ENCODE measurements around the gene IDE. TPM values are rescaled to one million over a fixed set of nuclear protein-coding genes. Genes with fewer than 3 reads are reported as not detected.

Gene IDE
- total and polyA plus RNA-seq, 2 of the 13 experiments (the other 11 are each of a cell fraction or from before 2014, with no cell fraction given), result 16.1 to 52.1 TPM

DNA sequence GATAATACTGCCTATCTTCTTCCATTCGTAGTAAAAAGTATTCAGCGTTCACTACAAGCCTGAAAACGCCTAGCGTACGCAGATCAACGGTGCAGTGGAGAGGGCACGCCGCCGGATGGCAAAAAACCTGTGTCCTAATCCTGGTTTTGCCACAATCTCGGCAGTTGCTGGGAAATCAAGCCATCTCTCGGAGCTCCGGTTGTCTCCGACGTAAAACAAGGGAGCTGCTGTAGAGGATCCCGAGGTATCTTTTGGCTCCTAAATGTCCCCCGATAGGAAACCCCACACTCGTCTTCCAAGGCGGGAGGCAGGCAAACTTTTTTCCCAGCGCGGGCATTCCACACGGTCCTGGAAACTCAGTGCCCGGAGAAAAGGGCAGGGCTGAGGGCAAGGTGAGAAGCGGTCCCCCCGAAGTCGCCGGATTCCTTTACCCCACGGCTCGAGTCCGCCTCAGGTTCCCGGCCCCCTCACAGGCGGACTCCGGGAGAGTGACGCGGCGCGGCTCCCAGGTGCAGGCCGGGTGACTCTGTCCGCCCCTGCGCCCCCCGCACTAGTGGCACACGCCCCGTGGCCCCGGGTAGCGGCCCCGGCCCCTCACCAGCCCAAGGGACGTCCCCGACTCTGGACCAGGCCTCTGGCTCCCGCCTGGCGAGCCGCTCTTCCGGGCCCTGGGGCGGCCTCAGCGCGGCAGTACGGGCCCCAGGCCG lies 649 bp downstream of the IDE start (continued):
- TF ChIP-seq, protein P1, sequence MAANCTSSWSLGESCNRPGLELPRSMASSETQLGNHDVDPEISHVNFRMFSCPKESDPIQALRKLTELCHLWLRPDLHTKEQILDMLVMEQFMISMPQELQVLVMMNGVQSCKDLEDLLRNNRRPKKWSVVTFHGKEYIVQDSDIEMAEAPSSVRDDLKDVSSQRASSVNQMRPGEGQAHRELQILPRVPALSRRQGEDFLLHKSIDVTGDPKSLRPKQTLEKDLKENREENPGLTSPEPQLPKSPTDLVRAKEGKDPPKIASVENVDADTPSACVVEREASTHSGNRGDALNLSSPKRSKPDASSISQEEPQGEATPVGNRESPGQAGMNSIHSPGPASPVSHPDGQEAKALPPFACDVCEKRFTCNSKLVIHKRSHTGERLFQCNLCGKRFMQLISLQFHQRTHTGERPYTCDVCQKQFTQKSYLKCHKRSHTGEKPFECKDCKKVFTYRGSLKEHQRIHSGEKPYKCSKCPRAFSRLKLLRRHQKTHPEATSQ (CRISPR knock-in tag; IDR thresholded peaks at IDR 0.05; ENCODE audit: borderline replicate concordance), result no peak
- no peak for TF ChIP-seq NCOR1 (IDR thresholded peaks at IDR 0.05; ENCODE audit: borderline replicate concordance, low read length)
- no peak for TF ChIP-seq SATB2 (CRISPR knock-in tag; IDR thresholded peaks at IDR 0.05)
- TF ChIP-seq, protein P2, sequence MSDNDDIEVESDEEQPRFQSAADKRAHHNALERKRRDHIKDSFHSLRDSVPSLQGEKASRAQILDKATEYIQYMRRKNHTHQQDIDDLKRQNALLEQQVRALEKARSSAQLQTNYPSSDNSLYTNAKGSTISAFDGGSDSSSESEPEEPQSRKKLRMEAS (IDR thresholded peaks at IDR 0.05), result no peak
- TF ChIP-seq, protein P3, sequence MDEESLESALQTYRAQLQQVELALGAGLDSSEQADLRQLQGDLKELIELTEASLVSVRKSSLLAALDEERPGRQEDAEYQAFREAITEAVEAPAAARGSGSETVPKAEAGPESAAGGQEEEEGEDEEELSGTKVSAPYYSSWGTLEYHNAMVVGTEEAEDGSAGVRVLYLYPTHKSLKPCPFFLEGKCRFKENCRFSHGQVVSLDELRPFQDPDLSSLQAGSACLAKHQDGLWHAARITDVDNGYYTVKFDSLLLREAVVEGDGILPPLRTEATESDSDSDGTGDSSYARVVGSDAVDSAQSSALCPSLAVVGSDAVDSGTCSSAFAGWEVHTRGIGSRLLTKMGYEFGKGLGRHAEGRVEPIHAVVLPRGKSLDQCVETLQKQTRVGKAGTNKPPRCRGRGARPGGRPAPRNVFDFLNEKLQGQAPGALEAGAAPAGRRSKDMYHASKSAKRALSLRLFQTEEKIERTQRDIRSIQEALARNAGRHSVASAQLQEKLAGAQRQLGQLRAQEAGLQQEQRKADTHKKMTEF (CRISPR knock-in tag; IDR thresholded peaks at IDR 0.05), result no peak
- TF ChIP-seq, protein P4, sequence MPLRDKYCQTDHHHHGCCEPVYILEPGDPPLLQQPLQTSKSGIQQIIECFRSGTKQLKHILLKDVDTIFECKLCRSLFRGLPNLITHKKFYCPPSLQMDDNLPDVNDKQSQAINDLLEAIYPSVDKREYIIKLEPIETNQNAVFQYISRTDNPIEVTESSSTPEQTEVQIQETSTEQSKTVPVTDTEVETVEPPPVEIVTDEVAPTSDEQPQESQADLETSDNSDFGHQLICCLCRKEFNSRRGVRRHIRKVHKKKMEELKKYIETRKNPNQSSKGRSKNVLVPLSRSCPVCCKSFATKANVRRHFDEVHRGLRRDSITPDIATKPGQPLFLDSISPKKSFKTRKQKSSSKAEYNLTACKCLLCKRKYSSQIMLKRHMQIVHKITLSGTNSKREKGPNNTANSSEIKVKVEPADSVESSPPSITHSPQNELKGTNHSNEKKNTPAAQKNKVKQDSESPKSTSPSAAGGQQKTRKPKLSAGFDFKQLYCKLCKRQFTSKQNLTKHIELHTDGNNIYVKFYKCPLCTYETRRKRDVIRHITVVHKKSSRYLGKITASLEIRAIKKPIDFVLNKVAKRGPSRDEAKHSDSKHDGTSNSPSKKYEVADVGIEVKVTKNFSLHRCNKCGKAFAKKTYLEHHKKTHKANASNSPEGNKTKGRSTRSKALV (CRISPR knock-in tag; IDR thresholded peaks at IDR 0.05), result no peak
- TF ChIP-seq ZSCAN12 (CRISPR knock-in tag; IDR thresholded peaks at IDR 0.05), result no peak
- no peak for TF ChIP-seq ZNF501 (CRISPR knock-in tag; IDR thresholded peaks at IDR 0.05)
- TF ChIP-seq, protein P5, sequence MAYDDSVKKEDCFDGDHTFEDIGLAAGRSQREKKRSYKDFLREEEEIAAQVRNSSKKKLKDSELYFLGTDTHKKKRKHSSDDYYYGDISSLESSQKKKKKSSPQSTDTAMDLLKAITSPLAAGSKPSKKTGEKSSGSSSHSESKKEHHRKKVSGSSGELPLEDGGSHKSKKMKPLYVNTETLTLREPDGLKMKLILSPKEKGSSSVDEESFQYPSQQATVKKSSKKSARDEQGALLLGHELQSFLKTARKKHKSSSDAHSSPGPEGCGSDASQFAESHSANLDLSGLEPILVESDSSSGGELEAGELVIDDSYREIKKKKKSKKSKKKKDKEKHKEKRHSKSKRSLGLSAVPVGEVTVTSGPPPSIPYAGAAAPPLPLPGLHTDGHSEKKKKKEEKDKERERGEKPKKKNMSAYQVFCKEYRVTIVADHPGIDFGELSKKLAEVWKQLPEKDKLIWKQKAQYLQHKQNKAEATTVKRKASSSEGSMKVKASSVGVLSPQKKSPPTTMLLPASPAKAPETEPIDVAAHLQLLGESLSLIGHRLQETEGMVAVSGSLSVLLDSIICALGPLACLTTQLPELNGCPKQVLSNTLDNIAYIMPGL (CRISPR knock-in tag; IDR thresholded peaks at IDR 0.05; ENCODE audit: borderline replicate concordance in 1 of 2, low read depth in 1 of 2), result no peak
- no peak for TF ChIP-seq RXRA (CRISPR knock-in tag; IDR thresholded peaks at IDR 0.05)
- TF ChIP-seq HES4 (CRISPR knock-in tag; IDR thresholded peaks at IDR 0.05; ENCODE audit: borderline replicate concordance), result peak; percentile 79
- no peak for TF ChIP-seq NFE2 (CRISPR knock-in tag; IDR thresholded peaks at IDR 0.05)
- no peak for TF ChIP-seq ZNF564 (CRISPR knock-in tag; IDR thresholded peaks at IDR 0.05)
- TF ChIP-seq, protein P6, sequence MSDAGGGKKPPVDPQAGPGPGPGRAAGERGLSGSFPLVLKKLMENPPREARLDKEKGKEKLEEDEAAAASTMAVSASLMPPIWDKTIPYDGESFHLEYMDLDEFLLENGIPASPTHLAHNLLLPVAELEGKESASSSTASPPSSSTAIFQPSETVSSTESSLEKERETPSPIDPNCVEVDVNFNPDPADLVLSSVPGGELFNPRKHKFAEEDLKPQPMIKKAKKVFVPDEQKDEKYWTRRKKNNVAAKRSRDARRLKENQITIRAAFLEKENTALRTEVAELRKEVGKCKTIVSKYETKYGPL (CRISPR knock-in tag; IDR thresholded peaks at IDR 0.05), result 0 out of 2 replicates have a peak, but pooled peaks have one; percentile 6
- TF ChIP-seq, protein P7, sequence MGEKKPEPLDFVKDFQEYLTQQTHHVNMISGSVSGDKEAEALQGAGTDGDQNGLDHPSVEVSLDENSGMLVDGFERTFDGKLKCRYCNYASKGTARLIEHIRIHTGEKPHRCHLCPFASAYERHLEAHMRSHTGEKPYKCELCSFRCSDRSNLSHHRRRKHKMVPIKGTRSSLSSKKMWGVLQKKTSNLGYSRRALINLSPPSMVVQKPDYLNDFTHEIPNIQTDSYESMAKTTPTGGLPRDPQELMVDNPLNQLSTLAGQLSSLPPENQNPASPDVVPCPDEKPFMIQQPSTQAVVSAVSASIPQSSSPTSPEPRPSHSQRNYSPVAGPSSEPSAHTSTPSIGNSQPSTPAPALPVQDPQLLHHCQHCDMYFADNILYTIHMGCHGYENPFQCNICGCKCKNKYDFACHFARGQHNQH (CRISPR knock-in tag; IDR thresholded peaks at IDR 0.05), result no peak
- peak; percentile 54; the same call in 1 of the 2 replicates for TF ChIP-seq WIZ (CRISPR knock-in tag; IDR thresholded peaks at IDR 0.05)
- no peak for TF ChIP-seq RBFOX2 (IDR thresholded peaks at IDR 0.05; ENCODE audit: low read depth, low read length)

Measured in HepG2 (cell line).